ENCODE results near the gene GH1.

The GH1 gene

GRCh38 chr17:63933598-63933997 lies 15.0 kb upstream of the GH1 start:
- no peak for TF ChIP-seq CTCF (IDR thresholded peaks at IDR 0.05; ENCODE audit: control insufficient read depth, insufficient read depth, low read depth, low read length, missing control alignments)
- no peak for DNase-seq (ENCODE audit: low read depth)
- H3K4me3 ChIP-seq (ENCODE audit: control insufficient read depth, low read depth, low read length), result no peak overlapping the region

- TF ChIP-seq CTCF (IDR thresholded peaks at IDR 0.05; ENCODE audit: control insufficient read depth, insufficient read depth, low read depth, low read length, missing control alignments), result no peak
- no peak for DNase-seq (ENCODE audit: low read depth)
- H3K4me3 ChIP-seq (ENCODE audit: control insufficient read depth, low read depth, low read length), result no peak overlapping the region
Measured at GRCh38 chr17:63932721-63933120, 14.1 kb upstream of the GH1 start.

GRCh38 chr17:63931981-63932561 lies 13.4 kb upstream of the GH1 start, which contains the start of gene CD79B:
CD79B (minus strand) TSS chr17:63932331; CDS start chr17:63932261, 70 bp downstream.
- DNase-seq (ENCODE audit: low read depth), result no peak
- no peak for TF ChIP-seq CTCF (IDR thresholded peaks at IDR 0.05; ENCODE audit: control insufficient read depth, insufficient read depth, low read depth, low read length, missing control alignments)
- H3K4me3 ChIP-seq (ENCODE audit: control insufficient read depth, low read depth, low read length), result no peak within 1 kb of the TSS

GRCh38 chr17:63930951-63931575 lies 12.4 kb upstream of the GH1 start:
- no peak for TF ChIP-seq CTCF (IDR thresholded peaks at IDR 0.05; ENCODE audit: control insufficient read depth, insufficient read depth, low read depth, low read length, missing control alignments)
- DNase-seq (ENCODE audit: low read depth), result no peak
- no peak overlapping the region for H3K4me3 ChIP-seq (ENCODE audit: control insufficient read depth, low read depth, low read length)

- no peak overlapping the region for H3K4me3 ChIP-seq (ENCODE audit: control insufficient read depth, low read depth, low read length)
- TF ChIP-seq CTCF (IDR thresholded peaks at IDR 0.05; ENCODE audit: control insufficient read depth, insufficient read depth, low read depth, low read length, missing control alignments), result no peak
- no peak for DNase-seq (ENCODE audit: low read depth)
Measured at GRCh38 chr17:63929860-63930766, 11.5 kb upstream of the GH1 start.

- TF ChIP-seq CTCF (IDR thresholded peaks at IDR 0.05; ENCODE audit: control insufficient read depth, insufficient read depth, low read depth, low read length, missing control alignments), result no peak
- H3K4me3 ChIP-seq (ENCODE audit: control insufficient read depth, low read depth, low read length), result no peak overlapping the region
Measured at GRCh38 chr17:63928966-63929695, 10.5 kb upstream of the GH1 start.

More at GRCh38 chr17:63928966-63929695, 10.5 kb upstream of the GH1 start:
- no peak for DNase-seq (ENCODE audit: low read depth)

Data from AG09309 (cell line).